ENCODE measurements around the gene ARL8B. TPM values are rescaled to one million over a fixed set of nuclear protein-coding genes. Genes with fewer than 3 reads are reported as not detected.

Gene ARL8B
- total and polyA plus RNA-seq, 9 of the 15 experiments (the other 6 are each of a cell fraction or from before 2014, with no cell fraction given): 28.5 to 99.4 (median 77.2) TPM

GRCh38 chr3:5190147-5190791 is 68.2 kb downstream of the ARL8B start (continued):
- TF ChIP-seq ARID4B (CRISPR knock-in tag; IDR thresholded peaks at IDR 0.05): peak; percentile 10; the same call in 1 of the 2 replicates
- TF ChIP-seq HMGN3 (IDR thresholded peaks at IDR 0.05; ENCODE audit: borderline replicate concordance, extremely low read depth, insufficient read length, low read depth, low read length): no peak
- no peak for TF ChIP-seq ZNF324 (CRISPR knock-in tag; IDR thresholded peaks at IDR 0.05)
- TF ChIP-seq STAG1 (CRISPR knock-in tag; IDR thresholded peaks at IDR 0.05; ENCODE audit: borderline replicate concordance): no peak
- TF ChIP-seq E4F1 (CRISPR knock-in tag; IDR thresholded peaks at IDR 0.05; ENCODE audit: borderline replicate concordance): no peak
- no peak for TF ChIP-seq MEF2A (IDR thresholded peaks at IDR 0.05; ENCODE audit: control insufficient read depth, low read depth, low read length)
- 0 out of 2 replicates have a peak, but pooled peaks have one; percentile 19 for TF ChIP-seq NCOR1 (IDR thresholded peaks at IDR 0.05)
- TF ChIP-seq U2AF2 (optimal IDR thresholded peaks at IDR 0.05; ENCODE audit: low read depth, low read length): no peak
- TF ChIP-seq ARNT (IDR thresholded peaks at IDR 0.05): no peak
- TF ChIP-seq ZBTB8A (IDR thresholded peaks at IDR 0.05; ENCODE audit: partially characterized antibody): no peak
- no peak for TF ChIP-seq NELFE (IDR thresholded peaks at IDR 0.05; ENCODE audit: insufficient read depth, insufficient read length)
- TF ChIP-seq FOXM1 (IDR thresholded peaks at IDR 0.05; ENCODE audit: low read depth): 0 out of 2 replicates have a peak, but pooled peaks have one; percentile 18
- TF ChIP-seq FOXM1 (CRISPR knock-in tag; IDR thresholded peaks at IDR 0.05; ENCODE audit: low read depth): no peak
- no peak for TF ChIP-seq SRSF9 (IDR thresholded peaks at IDR 0.05; ENCODE audit: borderline replicate concordance, low read depth, low read length)
- TF ChIP-seq ZBTB9 (CRISPR knock-in tag; IDR thresholded peaks at IDR 0.05): no peak
- TF ChIP-seq TRIM28 (IDR thresholded peaks at IDR 0.05): no peak
- TF ChIP-seq FOXA3 (CRISPR knock-in tag; conservative IDR thresholded peaks at IDR 0.05 in 1 of 2, IDR thresholded peaks at IDR 0.05 in 1 of 2): no peak
- no peak for TF ChIP-seq ID3 (CRISPR knock-in tag; IDR thresholded peaks at IDR 0.05)
- peak; percentile 31; the same call in 1 of the 2 replicates for TF ChIP-seq ID3 (tag; IDR thresholded peaks at IDR 0.05)

Data from K562 (cell line).